ENCODE data around the gene TMEM50A.
"Not testable (repeated sequence)": the region's sequence is repeated elsewhere in the genome, so short reads cannot be mapped to it uniquely, and the experiment has no call there.

The TMEM50A gene

GRCh38 chr1:25389721-25390120, 51.6 kb downstream of the TMEM50A start:
- DNase-seq: not testable (repeated sequence)

GRCh38 chr1:25392841-25393240, 54.7 kb downstream of the TMEM50A start:
- no peak for DNase-seq

GRCh38 chr1:25397549-25397948, 59.4 kb downstream of the TMEM50A start:
- not testable (repeated sequence) for DNase-seq

GRCh38 chr1:25398079-25398478, 59.9 kb downstream of the TMEM50A start:
- not testable (repeated sequence) for DNase-seq

- DNase-seq: not testable (repeated sequence)
These were observed 65.0 kb downstream of the TMEM50A start for GRCh38 chr1:25402947-25403803.

GRCh38 chr1:25405731-25406305, 67.7 kb downstream of the TMEM50A start:
- not testable (repeated sequence) for DNase-seq

- peak; percentile 63 for DNase-seq
These were observed 71.7 kb downstream of the TMEM50A start for GRCh38 chr1:25409641-25410427.
